Testis (tissue), 2 donors: Measurements from ENCODE around the gene TLE3.
"Not testable (repeated sequence)": the region's sequence is repeated elsewhere in the genome, so short reads cannot be mapped to it uniquely, and the experiment has no call there.

Experiments
- POLR2A ChIP-seq: fragments of 450-650 bp; IDR thresholded peaks from one replicate; pipeline ENCODE4 v1.6.1; 2017; ENCODE audit warnings: antibody characterized with exemption, mild to moderate bottlenecking, moderate library complexity
- TF ChIP-seq, protein P1 (sequence below), 3 experiments: fragments of 450-650 bp in 2 of 3; fragments of 200-600 bp in 1 of 3; sonication (generic) in 1 of 3; IDR thresholded peaks; one replicate each; pipeline ENCODE4 v1.5.1; 2016 to 2019; ENCODE audit warnings: antibody characterized with exemption in 3 of 3, mild to moderate bottlenecking in 2 of 3, moderate library complexity in 1 of 3

- TF ChIP-seq, protein P1, sequence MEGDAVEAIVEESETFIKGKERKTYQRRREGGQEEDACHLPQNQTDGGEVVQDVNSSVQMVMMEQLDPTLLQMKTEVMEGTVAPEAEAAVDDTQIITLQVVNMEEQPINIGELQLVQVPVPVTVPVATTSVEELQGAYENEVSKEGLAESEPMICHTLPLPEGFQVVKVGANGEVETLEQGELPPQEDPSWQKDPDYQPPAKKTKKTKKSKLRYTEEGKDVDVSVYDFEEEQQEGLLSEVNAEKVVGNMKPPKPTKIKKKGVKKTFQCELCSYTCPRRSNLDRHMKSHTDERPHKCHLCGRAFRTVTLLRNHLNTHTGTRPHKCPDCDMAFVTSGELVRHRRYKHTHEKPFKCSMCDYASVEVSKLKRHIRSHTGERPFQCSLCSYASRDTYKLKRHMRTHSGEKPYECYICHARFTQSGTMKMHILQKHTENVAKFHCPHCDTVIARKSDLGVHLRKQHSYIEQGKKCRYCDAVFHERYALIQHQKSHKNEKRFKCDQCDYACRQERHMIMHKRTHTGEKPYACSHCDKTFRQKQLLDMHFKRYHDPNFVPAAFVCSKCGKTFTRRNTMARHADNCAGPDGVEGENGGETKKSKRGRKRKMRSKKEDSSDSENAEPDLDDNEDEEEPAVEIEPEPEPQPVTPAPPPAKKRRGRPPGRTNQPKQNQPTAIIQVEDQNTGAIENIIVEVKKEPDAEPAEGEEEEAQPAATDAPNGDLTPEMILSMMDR (IDR thresholded peaks at IDR 0.05), result not testable (repeated sequence)
- not testable (repeated sequence) for TF ChIP-seq POLR2A
Measured at GRCh38 chr15:70137021-70137420, 39.3 kb upstream of the TLE3 start.
